ENCODE measurements around the gene AGAP3. TPM values are rescaled to one million over a fixed set of nuclear protein-coding genes. Genes with fewer than 3 reads are reported as not detected.
A peak's percentile ranks its signal among the peaks of the same experiment; 100 is the strongest.
"Not testable (repeated sequence)": the region's sequence is repeated elsewhere in the genome, so short reads cannot be mapped to it uniquely, and the experiment has no call there.

The AGAP3 gene
- total RNA-seq, result 10 to 100 TPM; 34.6 to 53.0 (median 47.9) TPM

DNA sequence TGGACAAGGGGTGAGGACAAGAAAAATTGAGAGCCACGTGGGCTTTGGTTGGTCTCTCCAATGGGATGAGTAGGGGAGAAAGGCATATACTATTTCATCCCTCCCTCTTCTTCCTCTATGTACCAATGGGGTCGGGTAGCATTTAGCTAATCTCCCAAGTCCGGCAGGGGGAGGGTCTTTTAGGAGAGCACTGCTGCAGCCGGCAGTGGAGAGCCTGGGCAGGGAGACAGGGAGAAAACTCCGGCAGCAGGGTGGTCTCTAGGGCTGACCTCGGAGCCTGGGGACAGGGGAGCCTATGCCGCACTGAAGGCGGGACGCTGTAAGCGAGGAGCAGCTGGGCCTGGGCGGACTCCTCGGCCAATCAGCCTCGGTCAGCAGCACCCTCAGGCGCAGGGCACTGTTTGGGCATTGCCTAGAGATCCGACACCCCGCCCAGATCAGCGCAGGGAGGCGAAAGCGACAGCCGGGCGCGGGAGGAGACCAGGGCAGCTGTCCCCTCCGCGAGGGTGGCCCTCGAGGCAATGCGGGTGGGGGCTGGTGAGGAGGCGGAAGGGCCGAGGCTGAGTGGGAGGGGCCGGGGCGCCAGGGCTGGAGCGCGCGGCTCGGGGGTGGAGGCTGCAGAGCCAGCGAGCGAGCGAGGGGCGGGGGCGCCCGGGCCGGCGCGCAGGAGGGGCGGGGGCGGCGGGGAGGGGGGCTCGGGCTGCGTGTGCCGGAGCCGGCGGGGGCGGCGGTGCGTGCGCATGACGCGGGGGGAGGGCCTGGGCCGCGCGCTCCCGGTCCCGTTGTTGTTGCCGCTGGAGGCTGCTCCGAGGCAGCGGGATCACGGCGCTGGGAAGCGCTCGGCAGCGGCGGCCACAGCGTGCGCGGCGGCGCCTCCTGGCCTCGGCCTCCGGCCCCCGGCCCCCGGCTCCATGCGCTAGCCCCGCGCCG lies at the start of gene AGAP3:
TSS of gene AGAP3 (plus strand) at position 785 of the 930 bp plus-strand sequence. CDS start 267 bp downstream, outside the sequence.
- DNase-seq (ENCODE audit: low spot score) (no peak), ATAC-seq (ENCODE audit: low FRiP score) (peak; percentile 53)
- TF ChIP-seq, protein P1, sequence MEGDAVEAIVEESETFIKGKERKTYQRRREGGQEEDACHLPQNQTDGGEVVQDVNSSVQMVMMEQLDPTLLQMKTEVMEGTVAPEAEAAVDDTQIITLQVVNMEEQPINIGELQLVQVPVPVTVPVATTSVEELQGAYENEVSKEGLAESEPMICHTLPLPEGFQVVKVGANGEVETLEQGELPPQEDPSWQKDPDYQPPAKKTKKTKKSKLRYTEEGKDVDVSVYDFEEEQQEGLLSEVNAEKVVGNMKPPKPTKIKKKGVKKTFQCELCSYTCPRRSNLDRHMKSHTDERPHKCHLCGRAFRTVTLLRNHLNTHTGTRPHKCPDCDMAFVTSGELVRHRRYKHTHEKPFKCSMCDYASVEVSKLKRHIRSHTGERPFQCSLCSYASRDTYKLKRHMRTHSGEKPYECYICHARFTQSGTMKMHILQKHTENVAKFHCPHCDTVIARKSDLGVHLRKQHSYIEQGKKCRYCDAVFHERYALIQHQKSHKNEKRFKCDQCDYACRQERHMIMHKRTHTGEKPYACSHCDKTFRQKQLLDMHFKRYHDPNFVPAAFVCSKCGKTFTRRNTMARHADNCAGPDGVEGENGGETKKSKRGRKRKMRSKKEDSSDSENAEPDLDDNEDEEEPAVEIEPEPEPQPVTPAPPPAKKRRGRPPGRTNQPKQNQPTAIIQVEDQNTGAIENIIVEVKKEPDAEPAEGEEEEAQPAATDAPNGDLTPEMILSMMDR (IDR thresholded peaks at IDR 0.05), result no peak

DNA sequence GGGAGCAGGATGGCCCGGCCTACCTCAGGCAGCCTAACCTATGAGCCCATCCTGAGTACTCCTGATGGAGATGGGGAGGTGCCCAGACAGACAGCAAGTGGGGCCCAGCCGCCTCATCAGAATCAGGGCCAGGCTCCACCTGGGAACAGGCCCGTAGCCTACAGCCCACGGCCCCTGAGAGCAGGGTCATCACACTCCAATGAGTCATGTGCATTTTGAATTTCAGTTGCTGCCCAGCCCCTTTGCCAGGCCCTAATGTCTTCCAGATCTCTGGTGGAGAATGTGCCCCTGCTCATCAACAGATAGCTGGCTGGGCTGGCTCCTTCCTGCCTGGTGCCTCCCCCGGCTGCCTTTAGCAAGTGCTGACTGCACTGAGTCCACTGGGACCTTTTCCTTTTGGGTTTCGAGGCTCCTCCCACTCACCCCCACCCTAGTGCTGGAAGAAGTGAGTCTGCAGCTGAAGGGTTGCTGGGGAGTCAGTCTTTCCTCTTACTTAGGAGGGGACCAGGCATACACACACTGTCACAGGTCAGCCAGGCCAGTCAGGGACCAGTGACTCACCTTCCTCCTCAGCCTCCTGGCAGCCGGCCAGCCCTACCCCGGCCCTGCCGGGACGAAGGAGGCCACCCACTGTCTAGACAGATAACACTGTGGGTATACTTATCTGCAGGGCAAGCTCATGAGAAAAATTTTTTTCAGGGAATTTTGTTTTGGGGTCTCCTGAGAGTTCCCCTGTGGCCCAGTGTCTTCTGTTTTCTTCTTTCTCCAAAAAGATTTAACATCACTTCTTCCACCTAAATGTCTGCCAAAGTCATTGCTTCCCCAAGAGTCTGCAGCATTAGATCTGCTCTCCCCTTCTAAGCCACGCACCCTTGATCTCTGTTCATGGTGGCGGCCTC lies 47.1 kb upstream of the AGAP3 start:
- DNase-seq (ENCODE audit: low spot score) (peak; percentile 81), ATAC-seq (ENCODE audit: low FRiP score) (peak; percentile 91)
- TF ChIP-seq, protein P1 (IDR thresholded peaks at IDR 0.05), result no peak

DNA sequence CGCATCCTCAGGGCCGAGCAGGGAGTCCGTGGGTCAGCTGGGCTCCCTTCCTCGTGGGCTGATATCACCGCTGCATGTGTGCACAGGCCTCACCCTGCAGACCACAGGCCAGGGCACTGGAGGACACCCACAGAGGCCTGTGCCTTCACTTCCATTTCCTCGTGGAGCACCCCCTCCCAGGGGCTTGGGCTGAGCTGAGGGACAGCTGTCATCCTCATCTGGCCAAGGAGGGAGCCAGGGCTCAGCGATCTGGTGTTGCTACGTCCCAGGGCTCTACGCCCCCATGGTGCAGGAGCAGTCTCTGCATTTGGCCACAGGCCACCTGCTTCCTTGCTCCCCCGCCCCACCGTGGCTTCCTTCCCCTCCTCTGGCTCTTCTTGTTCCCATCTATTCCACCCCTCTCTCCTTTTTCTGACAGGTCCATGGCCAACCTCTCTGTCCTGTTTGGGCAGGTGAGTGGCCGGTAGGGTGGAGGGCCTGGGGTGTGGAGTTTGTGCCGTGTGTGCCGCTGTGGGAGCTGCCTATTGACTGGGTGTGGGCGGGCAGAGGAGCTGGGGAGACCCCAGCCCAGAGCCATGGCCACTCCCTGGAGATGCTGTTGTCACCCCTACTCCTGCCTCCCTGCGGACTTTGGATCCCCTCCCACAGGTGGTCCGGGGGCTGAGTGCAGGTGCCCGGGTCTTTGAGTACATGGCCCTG lies 46.3 kb upstream of the AGAP3 start:
- no peak for DNase-seq (ENCODE audit: low spot score)
- ATAC-seq (ENCODE audit: low FRiP score), result no peak
- TF ChIP-seq, protein P1 (IDR thresholded peaks at IDR 0.05), result no peak

DNA sequence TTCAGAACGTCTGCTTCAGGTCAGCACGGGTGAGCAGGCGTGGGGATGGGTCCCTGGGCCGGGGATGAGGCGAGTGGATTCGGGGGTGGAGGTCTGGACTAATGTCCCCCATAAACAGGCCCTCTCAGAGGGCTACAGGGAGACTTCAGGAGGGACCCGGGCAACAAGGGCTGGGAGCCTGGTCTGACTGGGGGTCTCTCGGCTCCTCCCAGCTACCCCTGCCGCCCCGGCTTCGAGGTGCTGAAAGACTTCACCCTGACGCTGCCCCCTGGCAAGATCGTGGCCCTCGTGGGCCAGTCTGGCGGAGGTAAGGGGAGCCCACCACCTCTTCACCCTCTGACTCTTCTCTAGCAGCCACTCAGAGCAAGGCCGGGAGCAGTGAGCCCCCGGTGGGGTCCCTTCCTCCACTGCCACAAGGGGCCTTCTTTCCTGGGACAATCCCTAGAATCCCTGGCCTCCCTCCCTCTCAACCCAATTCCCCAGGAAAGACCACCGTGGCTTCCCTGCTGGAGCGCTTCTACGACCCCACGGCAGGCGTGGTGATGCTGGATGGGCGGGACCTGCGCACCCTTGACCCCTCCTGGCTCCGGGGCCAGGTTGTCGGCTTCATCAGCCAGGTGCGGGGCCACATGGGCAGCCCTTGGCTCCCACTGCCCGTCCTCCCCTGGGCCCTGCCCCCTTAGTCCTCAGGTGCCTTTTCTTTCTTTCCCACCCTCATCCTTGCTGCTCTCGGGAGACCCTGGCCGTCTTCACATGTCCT lies 45.5 kb upstream of the AGAP3 start:
- TF ChIP-seq, protein P1 (IDR thresholded peaks at IDR 0.05), result no peak
- ATAC-seq (ENCODE audit: low FRiP score) (no peak), DNase-seq (ENCODE audit: low spot score) (no peak)

DNA sequence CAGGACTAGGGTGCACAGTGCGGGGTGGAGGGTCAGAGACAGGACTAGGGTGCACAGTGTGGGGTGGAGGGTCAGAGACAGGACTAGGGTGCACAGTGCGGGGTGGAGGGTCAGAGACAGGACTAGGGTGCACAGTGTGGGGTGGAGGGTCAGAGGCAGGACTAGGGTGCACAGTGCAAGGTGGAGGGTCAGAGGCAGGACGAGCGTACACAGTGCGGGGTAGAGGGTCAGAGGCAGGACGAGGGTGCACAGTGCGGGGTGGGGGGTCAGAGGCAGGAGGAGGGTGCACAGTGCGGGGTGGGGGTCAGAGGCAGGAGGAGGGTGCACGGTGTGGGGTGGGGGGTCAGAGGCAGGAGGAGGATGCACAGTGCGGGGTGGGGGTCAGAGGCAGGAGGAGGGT lies 42.8 kb upstream of the AGAP3 start:
- not testable (repeated sequence) for ATAC-seq (ENCODE audit: low FRiP score)

DNA sequence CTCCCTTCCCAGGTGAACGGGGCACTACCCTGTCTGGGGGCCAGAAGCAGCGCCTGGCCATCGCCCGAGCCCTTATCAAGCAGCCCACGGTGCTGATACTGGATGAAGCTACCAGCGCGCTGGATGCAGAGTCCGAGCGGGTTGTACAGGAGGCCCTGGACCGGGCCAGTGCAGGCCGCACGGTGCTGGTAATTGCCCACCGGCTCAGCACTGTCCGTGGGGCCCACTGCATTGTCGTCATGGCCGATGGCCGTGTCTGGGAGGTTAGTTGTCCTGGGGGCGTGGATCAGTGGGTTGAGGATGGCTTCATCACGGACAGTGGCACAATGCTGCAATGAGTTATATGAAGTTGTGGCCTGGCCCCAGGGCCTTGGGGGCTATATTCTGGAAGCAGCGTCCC lies 42.3 kb upstream of the AGAP3 start:
- TF ChIP-seq, protein P1 (IDR thresholded peaks at IDR 0.05), result no peak
- ATAC-seq (ENCODE audit: low FRiP score), result no peak
- DNase-seq (ENCODE audit: low spot score), result no peak

More for the DNA sequence above, 42.8 kb upstream of the AGAP3 start:
- DNase-seq (ENCODE audit: low spot score), result not testable (repeated sequence)

Measured in omental fat pad (tissue), 4 donors.